ENCODE measurements around the gene CEBPZ. TPM values are rescaled to one million over a fixed set of nuclear protein-coding genes. Genes with fewer than 3 reads are reported as not detected.

Gene CEBPZ
- polyA plus RNA-seq, 1 experiment = 3.7 TPM

DNA sequence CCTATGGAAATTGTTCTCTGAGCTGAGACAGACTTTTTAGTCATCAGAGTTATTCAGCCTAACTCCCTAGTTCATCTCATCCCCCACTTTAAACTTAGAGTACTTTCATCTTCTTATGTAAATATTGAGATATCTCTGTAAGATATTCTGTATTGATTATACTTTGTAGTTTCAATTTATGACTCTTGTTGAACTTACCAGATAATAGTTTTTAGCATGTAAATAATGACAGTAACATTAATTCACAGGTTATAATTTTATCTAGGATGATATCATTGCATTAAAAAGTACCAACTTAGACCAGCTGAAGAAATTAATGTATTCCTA is 59.8 kb downstream of the CEBPZ start:
- TF ChIP-seq, protein P1, sequence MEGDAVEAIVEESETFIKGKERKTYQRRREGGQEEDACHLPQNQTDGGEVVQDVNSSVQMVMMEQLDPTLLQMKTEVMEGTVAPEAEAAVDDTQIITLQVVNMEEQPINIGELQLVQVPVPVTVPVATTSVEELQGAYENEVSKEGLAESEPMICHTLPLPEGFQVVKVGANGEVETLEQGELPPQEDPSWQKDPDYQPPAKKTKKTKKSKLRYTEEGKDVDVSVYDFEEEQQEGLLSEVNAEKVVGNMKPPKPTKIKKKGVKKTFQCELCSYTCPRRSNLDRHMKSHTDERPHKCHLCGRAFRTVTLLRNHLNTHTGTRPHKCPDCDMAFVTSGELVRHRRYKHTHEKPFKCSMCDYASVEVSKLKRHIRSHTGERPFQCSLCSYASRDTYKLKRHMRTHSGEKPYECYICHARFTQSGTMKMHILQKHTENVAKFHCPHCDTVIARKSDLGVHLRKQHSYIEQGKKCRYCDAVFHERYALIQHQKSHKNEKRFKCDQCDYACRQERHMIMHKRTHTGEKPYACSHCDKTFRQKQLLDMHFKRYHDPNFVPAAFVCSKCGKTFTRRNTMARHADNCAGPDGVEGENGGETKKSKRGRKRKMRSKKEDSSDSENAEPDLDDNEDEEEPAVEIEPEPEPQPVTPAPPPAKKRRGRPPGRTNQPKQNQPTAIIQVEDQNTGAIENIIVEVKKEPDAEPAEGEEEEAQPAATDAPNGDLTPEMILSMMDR (IDR thresholded peaks at IDR 0.05; ENCODE audit: insufficient read depth, low read depth, low read length) = no peak
- ChIA-PET POLR2A (no interaction called here), CTCF (interaction anchor here (0.7 to 5.6 kb wide), 2 partner anchors 9 to 253 kb away, joined by 4 to 36 read pairs; no protein-coding TSS in a partner anchor)
- H3K36me3 ChIP-seq (ENCODE audit: control insufficient read depth, insufficient read depth, low read length) = no peaks in the 10 kb centered on the region
- no peak overlapping the region for H3K4me3 ChIP-seq (ENCODE audit: low read depth, low read length)
- no peak for DNase-seq (ENCODE audit: low read depth)
- no peaks in the 10 kb centered on the region for H3K27me3 ChIP-seq (ENCODE audit: control insufficient read depth, insufficient read depth, low read length)

GRCh38 chr2:37168217-37168981 is 63.0 kb downstream of the CEBPZ start:
- POLR2A ChIA-PET = no interaction called here
- DNase-seq (ENCODE audit: low read depth) = no peak
- TF ChIP-seq, protein P1 (IDR thresholded peaks at IDR 0.05; ENCODE audit: insufficient read depth, low read depth, low read length) = peak; percentile 76
- CTCF ChIA-PET = interaction anchor here (0.6 to 5.6 kb wide), 14 partner anchors 10 to 709 kb away, joined by 3 to 36 read pairs (median 4); partner anchors contain the start of genes CEBPZOS and EIF2AK2
- Histone ChIP-seq H3K27me3 (ENCODE audit: control insufficient read depth, insufficient read depth, low read length) (no peaks in the 10 kb centered on the region), H3K4me3 (ENCODE audit: low read depth, low read length) (no peak overlapping the region), H3K36me3 (ENCODE audit: control insufficient read depth, insufficient read depth, low read length) (no peaks in the 10 kb centered on the region)

GRCh38 chr2:37167636-37168180 is 63.7 kb downstream of the CEBPZ start:
- Histone ChIP-seq H3K27me3 (ENCODE audit: control insufficient read depth, insufficient read depth, low read length) (no peaks in the 10 kb centered on the region), H3K36me3 (ENCODE audit: control insufficient read depth, insufficient read depth, low read length) (no peaks in the 10 kb centered on the region), H3K4me3 (ENCODE audit: low read depth, low read length) (no peak overlapping the region)
- TF ChIP-seq, protein P1 (IDR thresholded peaks at IDR 0.05; ENCODE audit: insufficient read depth, low read depth, low read length) = no peak
- POLR2A ChIA-PET = no interaction called here
- no peak for DNase-seq (ENCODE audit: low read depth)
- CTCF ChIA-PET = interaction anchor here (0.6 to 5.6 kb wide), 9 partner anchors 9 to 85 kb away, joined by 3 to 36 read pairs (median 3); partner anchors contain the start of gene EIF2AK2

DNA sequence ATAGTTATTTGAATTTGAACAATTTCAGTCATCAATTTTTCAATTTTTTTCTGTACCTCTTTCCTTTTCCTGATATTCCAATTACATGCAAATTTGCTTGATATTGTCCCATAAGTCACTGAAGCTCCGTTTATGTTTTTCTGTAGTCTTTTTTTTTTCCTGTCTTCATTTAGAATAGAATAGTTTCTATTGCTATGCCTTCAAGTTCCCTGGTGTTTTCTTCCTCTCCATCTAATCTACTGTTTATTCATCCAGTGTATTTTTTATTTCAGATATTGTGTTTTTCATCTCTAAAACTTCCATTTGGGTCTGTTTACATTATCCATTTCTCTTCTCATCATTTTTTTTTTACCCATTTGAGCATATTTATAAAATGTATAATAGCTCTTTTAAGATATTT is 66.6 kb downstream of the CEBPZ start:
- TF ChIP-seq, protein P1 (IDR thresholded peaks at IDR 0.05; ENCODE audit: insufficient read depth, low read depth, low read length) = no peak
- H3K4me3 ChIP-seq (ENCODE audit: low read depth, low read length) = no peak overlapping the region
- no peak for DNase-seq (ENCODE audit: low read depth)
- H3K27me3 ChIP-seq (ENCODE audit: control insufficient read depth, insufficient read depth, low read length) = no peaks in the 10 kb centered on the region
- H3K36me3 ChIP-seq (ENCODE audit: control insufficient read depth, insufficient read depth, low read length) = no peaks in the 10 kb centered on the region
- POLR2A ChIA-PET = no interaction called here
- CTCF ChIA-PET = interaction anchor here (0.6 kb wide), 1 partner anchor 68 kb away, joined by 3 read pairs; no protein-coding TSS in a partner anchor

Measured in BJ (cell line).